Measurements from ENCODE around the gene PRAC2.

DNA sequence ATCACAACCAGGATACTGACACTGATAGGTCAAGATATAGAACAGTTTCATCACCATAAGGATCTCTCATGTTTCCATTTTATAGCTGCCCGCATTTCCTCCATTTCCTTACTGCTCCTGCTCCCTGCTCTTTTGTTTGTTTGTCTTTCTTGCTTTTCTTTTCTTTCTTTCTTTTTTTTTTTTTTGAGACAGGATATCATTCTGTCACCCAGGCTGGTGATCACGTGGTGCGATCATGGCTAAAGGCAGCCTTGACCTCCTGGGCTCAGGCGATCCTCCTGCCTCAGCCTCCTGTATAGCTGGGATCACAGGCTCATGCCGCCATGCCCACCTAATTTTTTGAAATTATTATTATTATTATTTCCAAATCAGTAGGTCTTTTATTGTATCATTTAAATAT lies 32.3 kb upstream of the PRAC2 start:
- TF ChIP-seq, protein P1, sequence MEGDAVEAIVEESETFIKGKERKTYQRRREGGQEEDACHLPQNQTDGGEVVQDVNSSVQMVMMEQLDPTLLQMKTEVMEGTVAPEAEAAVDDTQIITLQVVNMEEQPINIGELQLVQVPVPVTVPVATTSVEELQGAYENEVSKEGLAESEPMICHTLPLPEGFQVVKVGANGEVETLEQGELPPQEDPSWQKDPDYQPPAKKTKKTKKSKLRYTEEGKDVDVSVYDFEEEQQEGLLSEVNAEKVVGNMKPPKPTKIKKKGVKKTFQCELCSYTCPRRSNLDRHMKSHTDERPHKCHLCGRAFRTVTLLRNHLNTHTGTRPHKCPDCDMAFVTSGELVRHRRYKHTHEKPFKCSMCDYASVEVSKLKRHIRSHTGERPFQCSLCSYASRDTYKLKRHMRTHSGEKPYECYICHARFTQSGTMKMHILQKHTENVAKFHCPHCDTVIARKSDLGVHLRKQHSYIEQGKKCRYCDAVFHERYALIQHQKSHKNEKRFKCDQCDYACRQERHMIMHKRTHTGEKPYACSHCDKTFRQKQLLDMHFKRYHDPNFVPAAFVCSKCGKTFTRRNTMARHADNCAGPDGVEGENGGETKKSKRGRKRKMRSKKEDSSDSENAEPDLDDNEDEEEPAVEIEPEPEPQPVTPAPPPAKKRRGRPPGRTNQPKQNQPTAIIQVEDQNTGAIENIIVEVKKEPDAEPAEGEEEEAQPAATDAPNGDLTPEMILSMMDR (IDR thresholded peaks at IDR 0.05), result no peak
- TF ChIP-seq POLR2A (IDR thresholded peaks at IDR 0.05), result no peak
